ENCODE measurements around the gene PYGL. TPM values are rescaled to one million over a fixed set of nuclear protein-coding genes. Genes with fewer than 3 reads are reported as not detected.

The PYGL gene
- total and polyA plus RNA-seq, 10 of the 15 experiments (the other 5 are each of a cell fraction or from before 2014, with no cell fraction given) = 0.05 to 1.4 (median 0.79) TPM

DNA sequence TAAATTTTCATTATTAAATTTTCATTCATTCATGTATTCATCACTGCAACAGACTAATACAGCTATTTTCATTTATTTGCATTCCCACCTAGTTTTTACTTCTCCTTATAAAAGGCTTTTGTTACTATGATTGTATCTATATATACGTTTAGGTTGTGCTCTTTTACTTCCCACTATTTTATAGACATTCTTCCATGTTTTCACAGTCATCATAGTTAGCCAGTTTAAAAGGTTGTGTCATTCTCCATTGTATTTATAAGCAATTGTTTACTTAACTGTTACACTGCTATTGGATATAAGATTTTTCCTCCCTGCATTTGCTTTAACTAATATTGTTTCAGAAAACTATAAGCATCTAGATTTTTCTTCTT lies 60.5 kb downstream of the PYGL start:
- ATAC-seq = no peak
- no peak for DNase-seq (ENCODE audit: low read depth, low spot score)
- no peak for FAIRE-seq
- Histone ChIP-seq H2AFZ (ENCODE audit: control insufficient read depth, low read depth, low read length) (no peak overlapping the region), H3K9me3 (replicated peaks; ENCODE audit: control insufficient read depth, insufficient read depth, low read length) (no peaks in the 10 kb centered on the region), H3K4me2 (ENCODE audit: control insufficient read depth, insufficient read depth) (no peak overlapping the region), H3K9ac (ENCODE audit: control insufficient read depth, insufficient read depth, low read length) (no peak overlapping the region), H3K27ac (ENCODE audit: control insufficient read depth, insufficient read depth) (no peak overlapping the region), H3K79me2 (ENCODE audit: control insufficient read depth, insufficient read depth, low read length) (no peaks in the 10 kb centered on the region), H3K4me1 (ENCODE audit: control insufficient read depth, insufficient read depth, low read length) (no peaks in the 10 kb centered on the region), H4K20me1 (ENCODE audit: control insufficient read depth, insufficient read depth) (no peaks in the 10 kb centered on the region), H3K36me3 (ENCODE audit: control insufficient read depth in 2 of 2, insufficient read depth in 2 of 2, low read length in 1 of 2) (no peaks in the 10 kb centered on the region), H3K27me3 (replicated peaks in 1 of 2; ENCODE audit: control insufficient read depth in 2 of 2, insufficient read depth in 2 of 2, low read length in 1 of 2) (peaks cover 0 to 2% of the 10 kb centered on the region in 2 experiments; a peak in 1 of 4 replicates), H3K4me3 (no peak overlapping the region)
- no TSS peak for BruUV-seq (replicated peaks)
- 0% methylated on average over 1 of the region's 1 CpG for WGBS (ENCODE audit: insufficient coverage, insufficient replicate concordance, low lambda C conversion rate, missing lambda C conversion rate)
- in situ Hi-C loops (cut with MboI) = no loop called here
- RAD21 ChIA-PET (ENCODE audit: unreplicated experiment) = interaction anchor here (0.9 kb wide), 1 partner anchor 23 kb away, joined by 4 read pairs; no protein-coding TSS in a partner anchor
- CTCF ChIA-PET = interaction anchor here (1.4 to 1.6 kb wide), 2 partner anchors 11 to 21 kb away, joined by 3 to 4 read pairs; no protein-coding TSS in a partner anchor
- TF ChIP-seq, protein P1, sequence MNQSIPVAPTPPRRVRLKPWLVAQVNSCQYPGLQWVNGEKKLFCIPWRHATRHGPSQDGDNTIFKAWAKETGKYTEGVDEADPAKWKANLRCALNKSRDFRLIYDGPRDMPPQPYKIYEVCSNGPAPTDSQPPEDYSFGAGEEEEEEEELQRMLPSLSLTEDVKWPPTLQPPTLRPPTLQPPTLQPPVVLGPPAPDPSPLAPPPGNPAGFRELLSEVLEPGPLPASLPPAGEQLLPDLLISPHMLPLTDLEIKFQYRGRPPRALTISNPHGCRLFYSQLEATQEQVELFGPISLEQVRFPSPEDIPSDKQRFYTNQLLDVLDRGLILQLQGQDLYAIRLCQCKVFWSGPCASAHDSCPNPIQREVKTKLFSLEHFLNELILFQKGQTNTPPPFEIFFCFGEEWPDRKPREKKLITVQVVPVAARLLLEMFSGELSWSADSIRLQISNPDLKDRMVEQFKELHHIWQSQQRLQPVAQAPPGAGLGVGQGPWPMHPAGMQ (IDR thresholded peaks at IDR 0.05; ENCODE audit: borderline replicate concordance) = no peak
- TF ChIP-seq POLR2AphosphoS2 (IDR thresholded peaks at IDR 0.05; ENCODE audit: low read depth, low read length) (no peak), RELA (IDR thresholded peaks at IDR 0.05; ENCODE audit: borderline replicate concordance, partially characterized antibody) (no peak), POLR2A (IDR thresholded peaks at IDR 0.05; ENCODE audit: low read depth, low read length) (no peak), PAX8 (IDR thresholded peaks at IDR 0.05) (no peak), SMC3 (IDR thresholded peaks at IDR 0.05; ENCODE audit: borderline replicate concordance, low read length) (no peak), FOXK2 (IDR thresholded peaks at IDR 0.05) (no peak), ZNF622 (IDR thresholded peaks at IDR 0.05) (no peak), SRF (IDR thresholded peaks at IDR 0.05; ENCODE audit: low read depth in 2 of 2, low read length in 2 of 2) (no peak), ATF7 (IDR thresholded peaks at IDR 0.05; ENCODE audit: low read depth) (no peak), NBN (IDR thresholded peaks at IDR 0.05) (no peak), CBX5 (IDR thresholded peaks at IDR 0.05; ENCODE audit: low read depth) (no peak), NR2C2 (IDR thresholded peaks at IDR 0.05; ENCODE audit: borderline replicate concordance, control insufficient read depth, insufficient read length, low read depth) (no peak)
- TF ChIP-seq, protein P2, sequence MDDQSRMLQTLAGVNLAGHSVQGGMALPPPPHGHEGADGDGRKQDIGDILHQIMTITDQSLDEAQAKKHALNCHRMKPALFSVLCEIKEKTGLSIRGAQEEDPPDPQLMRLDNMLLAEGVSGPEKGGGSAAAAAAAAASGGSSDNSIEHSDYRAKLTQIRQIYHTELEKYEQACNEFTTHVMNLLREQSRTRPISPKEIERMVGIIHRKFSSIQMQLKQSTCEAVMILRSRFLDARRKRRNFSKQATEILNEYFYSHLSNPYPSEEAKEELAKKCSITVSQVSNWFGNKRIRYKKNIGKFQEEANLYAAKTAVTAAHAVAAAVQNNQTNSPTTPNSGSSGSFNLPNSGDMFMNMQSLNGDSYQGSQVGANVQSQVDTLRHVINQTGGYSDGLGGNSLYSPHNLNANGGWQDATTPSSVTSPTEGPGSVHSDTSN (IDR thresholded peaks at IDR 0.05; ENCODE audit: insufficient replicate concordance, low read depth, low read length) = no peak
- TF ChIP-seq, protein P3, sequence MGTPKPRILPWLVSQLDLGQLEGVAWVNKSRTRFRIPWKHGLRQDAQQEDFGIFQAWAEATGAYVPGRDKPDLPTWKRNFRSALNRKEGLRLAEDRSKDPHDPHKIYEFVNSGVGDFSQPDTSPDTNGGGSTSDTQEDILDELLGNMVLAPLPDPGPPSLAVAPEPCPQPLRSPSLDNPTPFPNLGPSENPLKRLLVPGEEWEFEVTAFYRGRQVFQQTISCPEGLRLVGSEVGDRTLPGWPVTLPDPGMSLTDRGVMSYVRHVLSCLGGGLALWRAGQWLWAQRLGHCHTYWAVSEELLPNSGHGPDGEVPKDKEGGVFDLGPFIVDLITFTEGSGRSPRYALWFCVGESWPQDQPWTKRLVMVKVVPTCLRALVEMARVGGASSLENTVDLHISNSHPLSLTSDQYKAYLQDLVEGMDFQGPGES (IDR thresholded peaks at IDR 0.05) = no peak
- intact Hi-C loops (cut with micrococcal nuclease; ENCODE audit: unreplicated experiment) = no loop called here
- SMC1A ChIA-PET (ENCODE audit: uncharacterized antibody, unreplicated experiment) = no interaction called here
- POLR2A ChIA-PET = no interaction called here
